Duodenal mucosa (tissue), 2 donors: ENCODE measurements around the gene SMIM41.

ENCODE experiments used
- H3K27ac ChIP-seq: one replicate; pipeline ENCODE4 v1.7.0; 2013; ENCODE audit warnings: low read depth, low read length
- H3K27me3 ChIP-seq, 2 donors: one replicate each; pipeline ENCODE4 v1.7.0; 2013; ENCODE audit warnings: low read length in 2 of 2, control low read depth in 1 of 2; ENCODE audit not compliant: insufficient read depth in 2 of 2, control insufficient read depth in 1 of 2
- H3K36me3 ChIP-seq, 2 donors: one replicate each; pipeline ENCODE4 v1.7.0; 2013; ENCODE audit warnings: low read length in 2 of 2, control low read depth in 1 of 2; ENCODE audit not compliant: insufficient read depth in 2 of 2, control insufficient read depth in 1 of 2
- H3K4me1 ChIP-seq, 2 donors: one replicate each; pipeline ENCODE4 v1.7.0; 2013; ENCODE audit warnings: low read length in 2 of 2, control low read depth in 1 of 2; ENCODE audit not compliant: insufficient read depth in 2 of 2, control insufficient read depth in 1 of 2
- H3K4me3 ChIP-seq, 2 donors: one replicate each; pipeline ENCODE4 v1.7.0; 2013; ENCODE audit warnings: low read length in 2 of 2, low read depth in 1 of 2
- H3K9ac ChIP-seq, 2 donors: one replicate each; pipeline ENCODE4 v1.7.0; 2013; ENCODE audit warnings: low read length in 2 of 2, low read depth in 1 of 2
- H3K9me3 ChIP-seq, 2 donors: one replicate each; pipeline ENCODE4 v1.7.0; 2013; ENCODE audit warnings: low read length in 2 of 2, control low read depth in 1 of 2; ENCODE audit not compliant: control insufficient read depth in 1 of 2

SMIM41 gene

GRCh38 chr12:52122540-52122871 is 43.0 kb downstream of the SMIM41 start:
- no peak overlapping the region for H3K4me3 ChIP-seq
- no peak overlapping the region for H3K9ac ChIP-seq
- H3K27ac ChIP-seq = no peak overlapping the region
- H3K36me3 ChIP-seq = no peaks in the 10 kb centered on the region
- H3K9me3 ChIP-seq = no peaks in the 10 kb centered on the region
- peaks cover 5 to 6% of the 10 kb centered on the region in 2 donors for H3K27me3 ChIP-seq
- peaks cover 8 to 20% of the 10 kb centered on the region in 2 donors for H3K4me1 ChIP-seq

DNA sequence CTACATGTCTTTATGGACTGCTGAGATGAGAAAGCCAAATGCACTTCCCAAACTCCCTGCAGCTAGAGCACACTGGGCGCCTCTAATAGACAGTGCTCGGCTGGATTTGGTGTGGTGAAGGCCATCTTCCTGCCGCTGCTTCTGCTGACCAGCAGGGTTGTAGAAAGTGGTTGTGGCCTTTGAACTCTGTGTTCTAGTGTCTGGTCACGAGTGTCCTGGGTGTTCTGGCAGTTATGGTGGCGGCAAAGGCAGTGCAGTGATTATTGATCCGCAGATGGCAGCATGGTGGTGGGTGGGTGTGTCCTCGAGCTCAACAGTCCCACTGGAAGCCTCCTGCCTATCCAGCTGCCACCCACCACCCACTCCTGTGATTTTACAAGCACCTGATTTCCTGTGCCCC is 43.4 kb downstream of the SMIM41 start:
- Histone ChIP-seq H3K36me3 (no peaks in the 10 kb centered on the region), H3K9me3 (no peaks in the 10 kb centered on the region), H3K27ac (no peak overlapping the region), H3K4me1 (peaks cover 8 to 20% of the 10 kb centered on the region in 2 donors), H3K4me3 (no peak overlapping the region), H3K27me3 (peaks cover 5 to 6% of the 10 kb centered on the region in 2 donors), H3K9ac (no peak overlapping the region)

DNA sequence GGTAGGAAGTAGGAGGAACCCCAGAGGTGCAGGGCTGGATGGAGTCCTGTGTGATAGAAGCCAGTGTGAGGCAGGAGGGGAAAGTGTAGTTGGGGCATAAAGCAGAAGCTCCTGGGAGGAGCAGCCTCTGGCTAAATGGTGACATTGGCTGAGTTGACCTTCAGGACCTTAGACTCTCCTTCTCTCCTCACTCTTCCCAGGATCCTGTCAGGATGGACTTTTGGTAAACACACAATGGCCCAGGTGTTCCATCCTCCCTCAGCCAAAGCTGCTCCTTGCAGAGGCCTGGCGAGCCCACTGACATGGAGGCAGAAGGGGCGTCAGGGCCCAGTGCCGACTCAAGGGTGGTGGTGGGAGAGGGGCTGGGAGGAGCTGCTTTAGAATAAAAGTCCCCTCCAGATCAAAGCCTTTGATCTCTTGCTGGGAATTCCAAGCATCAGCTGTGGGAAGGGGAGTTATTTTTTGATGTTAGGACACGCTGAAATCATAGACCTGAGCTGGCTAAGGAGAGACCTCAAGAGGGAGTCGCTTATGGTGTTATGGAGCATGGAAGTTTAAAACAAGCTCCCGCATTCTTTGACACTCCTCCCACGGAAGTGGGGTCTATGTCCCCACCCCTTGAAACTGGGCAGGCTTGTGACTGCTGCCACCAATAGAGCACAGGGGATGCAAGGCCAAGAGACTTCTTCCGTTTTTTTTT is 44.1 kb downstream of the SMIM41 start:
- H3K9ac ChIP-seq = no peak overlapping the region
- peaks cover 5 to 6% of the 10 kb centered on the region in 2 donors for H3K27me3 ChIP-seq
- no peak overlapping the region for H3K27ac ChIP-seq
- H3K4me3 ChIP-seq = no peak overlapping the region
- peaks cover 8 to 14% of the 10 kb centered on the region in 2 donors for H3K4me1 ChIP-seq
- H3K9me3 ChIP-seq = no peaks in the 10 kb centered on the region
- H3K36me3 ChIP-seq = no peaks in the 10 kb centered on the region

GRCh38 chr12:52125476-52125900 is 46.0 kb downstream of the SMIM41 start:
- Histone ChIP-seq H3K9ac (no peak overlapping the region), H3K27ac (no peak overlapping the region), H3K27me3 (peaks cover 5 to 6% of the 10 kb centered on the region in 2 donors), H3K4me3 (no peak overlapping the region), H3K4me1 (no peaks in the 10 kb centered on the region), H3K9me3 (no peaks in the 10 kb centered on the region), H3K36me3 (no peaks in the 10 kb centered on the region)

DNA sequence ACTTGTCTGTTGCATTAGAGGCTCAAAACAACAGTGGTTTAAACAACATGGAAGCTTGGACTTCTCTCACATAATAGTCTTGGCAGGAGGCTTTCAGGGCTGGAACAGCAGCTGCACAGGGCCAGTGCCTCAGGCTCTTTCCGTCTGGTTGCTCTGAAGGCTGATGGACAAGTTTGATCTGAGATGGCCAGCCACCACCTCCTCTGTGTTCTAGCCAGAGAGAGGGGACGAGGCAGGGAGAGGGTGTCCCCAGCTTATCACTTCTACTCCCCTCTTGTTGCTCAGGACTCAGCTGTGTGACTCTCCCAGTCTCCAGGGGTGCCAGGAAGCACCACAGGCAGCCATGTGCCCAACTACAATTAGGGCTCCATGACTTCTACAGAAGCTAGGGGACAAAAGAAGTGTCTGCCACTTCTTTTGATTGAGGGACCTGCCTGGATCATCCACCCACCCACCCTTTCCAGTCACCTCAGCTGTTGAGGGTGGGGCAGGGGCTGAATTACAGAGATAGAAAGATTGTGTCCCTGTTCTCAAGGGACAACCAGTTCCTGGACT is 46.6 kb downstream of the SMIM41 start:
- Histone ChIP-seq H3K36me3 (no peaks in the 10 kb centered on the region), H3K9me3 (no peaks in the 10 kb centered on the region), H3K4me3 (no peak overlapping the region), H3K27ac (no peak overlapping the region), H3K9ac (no peak overlapping the region), H3K27me3 (peaks cover 5 to 6% of the 10 kb centered on the region in 2 donors), H3K4me1 (no peaks in the 10 kb centered on the region)

GRCh38 chr12:52126605-52127578 is 47.4 kb downstream of the SMIM41 start:
- Histone ChIP-seq H3K9ac (no peak overlapping the region), H3K9me3 (no peaks in the 10 kb centered on the region), H3K27ac (no peak overlapping the region), H3K36me3 (no peaks in the 10 kb centered on the region), H3K4me3 (no peak overlapping the region), H3K4me1 (no peaks in the 10 kb centered on the region), H3K27me3 (peaks cover 3 to 5% of the 10 kb centered on the region in 2 donors)

GRCh38 chr12:52127683-52128450 is 48.4 kb downstream of the SMIM41 start:
- Histone ChIP-seq H3K36me3 (no peaks in the 10 kb centered on the region), H3K9ac (no peak overlapping the region), H3K9me3 (no peaks in the 10 kb centered on the region), H3K4me1 (no peaks in the 10 kb centered on the region), H3K27me3 (peaks cover under 1 to 3% of the 10 kb centered on the region in 2 donors), H3K27ac (no peak overlapping the region), H3K4me3 (no peak overlapping the region)

GRCh38 chr12:52130711-52131110 is 51.2 kb downstream of the SMIM41 start:
- Histone ChIP-seq H3K9ac (no peak overlapping the region), H3K27me3 (no peaks in the 10 kb centered on the region), H3K9me3 (no peaks in the 10 kb centered on the region), H3K27ac (no peak overlapping the region), H3K4me1 (no peaks in the 10 kb centered on the region), H3K36me3 (no peaks in the 10 kb centered on the region), H3K4me3 (no peak overlapping the region)

- no peak overlapping the region for H3K9ac ChIP-seq
- H3K4me1 ChIP-seq = no peaks in the 10 kb centered on the region
- H3K4me3 ChIP-seq = no peak overlapping the region
- H3K27ac ChIP-seq = no peak overlapping the region
- no peaks in the 10 kb centered on the region for H3K36me3 ChIP-seq
- H3K9me3 ChIP-seq = no peaks in the 10 kb centered on the region
- H3K27me3 ChIP-seq = peaks cover 0 to 4% of the 10 kb centered on the region in 2 donors
These were observed 53.3 kb downstream of the SMIM41 start for GRCh38 chr12:52132754-52133161.
